Measurements from ENCODE around the gene CELA2A.
"Not testable (repeated sequence)": the region's sequence is repeated elsewhere in the genome, so short reads cannot be mapped to it uniquely, and the experiment has no call there.

GRCh38 chr1:15434739-15435138 lies 21.8 kb upstream of the CELA2A start:
- not testable (repeated sequence) for TF ChIP-seq CTCF (conservative IDR thresholded peaks at IDR 0.05 in 1 of 2, IDR thresholded peaks at IDR 0.05 in 1 of 2; ENCODE audit: low read depth in 1 of 2, low read length in 2 of 2); EZH2 (IDR thresholded peaks at IDR 0.05; ENCODE audit: low read length, missing control alignments)
